ENCODE results near the gene PRKN. TPM values are rescaled to one million over a fixed set of nuclear protein-coding genes. Genes with fewer than 3 reads are reported as not detected.

The PRKN gene
- total RNA-seq, 3 donors from 2014 or later: 5.2 to 10.2 (median 8.1) TPM

GRCh38 chr6:162029873-162030576, 697.5 kb downstream of the PRKN start:
- Histone ChIP-seq H3K9me3 (no peaks in the 10 kb centered on the region), H3K4me3 (no peak overlapping the region), H3K4me1 (ENCODE audit: low read depth) (no peaks in the 10 kb centered on the region), H3K36me3 (ENCODE audit: low read depth) (no peaks in the 10 kb centered on the region)
- DNase-seq (no peak), ATAC-seq (no peak)
- intact Hi-C loops (cut with DNase I, micrococcal nuclease): no loop called here
- TF ChIP-seq, protein P1, sequence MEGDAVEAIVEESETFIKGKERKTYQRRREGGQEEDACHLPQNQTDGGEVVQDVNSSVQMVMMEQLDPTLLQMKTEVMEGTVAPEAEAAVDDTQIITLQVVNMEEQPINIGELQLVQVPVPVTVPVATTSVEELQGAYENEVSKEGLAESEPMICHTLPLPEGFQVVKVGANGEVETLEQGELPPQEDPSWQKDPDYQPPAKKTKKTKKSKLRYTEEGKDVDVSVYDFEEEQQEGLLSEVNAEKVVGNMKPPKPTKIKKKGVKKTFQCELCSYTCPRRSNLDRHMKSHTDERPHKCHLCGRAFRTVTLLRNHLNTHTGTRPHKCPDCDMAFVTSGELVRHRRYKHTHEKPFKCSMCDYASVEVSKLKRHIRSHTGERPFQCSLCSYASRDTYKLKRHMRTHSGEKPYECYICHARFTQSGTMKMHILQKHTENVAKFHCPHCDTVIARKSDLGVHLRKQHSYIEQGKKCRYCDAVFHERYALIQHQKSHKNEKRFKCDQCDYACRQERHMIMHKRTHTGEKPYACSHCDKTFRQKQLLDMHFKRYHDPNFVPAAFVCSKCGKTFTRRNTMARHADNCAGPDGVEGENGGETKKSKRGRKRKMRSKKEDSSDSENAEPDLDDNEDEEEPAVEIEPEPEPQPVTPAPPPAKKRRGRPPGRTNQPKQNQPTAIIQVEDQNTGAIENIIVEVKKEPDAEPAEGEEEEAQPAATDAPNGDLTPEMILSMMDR (IDR thresholded peaks at IDR 0.05): no peak

DNA sequence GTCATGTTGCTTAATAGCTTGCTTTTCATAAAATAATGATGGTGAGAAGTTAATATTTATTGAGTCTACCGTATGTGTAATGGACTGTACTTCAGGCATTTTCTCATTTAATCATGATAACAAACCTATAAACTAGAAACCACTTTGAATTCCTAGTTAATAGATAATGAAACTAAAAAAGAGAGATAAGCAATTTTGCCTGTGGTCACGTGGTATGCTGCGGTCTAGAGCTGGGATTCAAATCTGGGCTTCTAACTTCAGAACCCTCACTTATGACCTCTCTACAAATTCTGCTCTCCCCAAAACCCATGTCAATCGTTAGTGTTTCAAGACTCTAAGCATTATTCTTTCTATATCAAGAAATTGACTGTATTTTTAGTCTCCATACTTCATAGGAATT, 700.7 kb downstream of the PRKN start:
- Histone ChIP-seq H3K36me3 (ENCODE audit: low read depth) (no peaks in the 10 kb centered on the region), H3K9me3 (no peaks in the 10 kb centered on the region), H3K4me1 (ENCODE audit: low read depth) (no peaks in the 10 kb centered on the region), H3K4me3 (no peak overlapping the region)
- TF ChIP-seq, protein P1 (IDR thresholded peaks at IDR 0.05): no peak
- ATAC-seq (no peak), DNase-seq (no peak)
- intact Hi-C loops (cut with DNase I, micrococcal nuclease): no loop called here

DNA sequence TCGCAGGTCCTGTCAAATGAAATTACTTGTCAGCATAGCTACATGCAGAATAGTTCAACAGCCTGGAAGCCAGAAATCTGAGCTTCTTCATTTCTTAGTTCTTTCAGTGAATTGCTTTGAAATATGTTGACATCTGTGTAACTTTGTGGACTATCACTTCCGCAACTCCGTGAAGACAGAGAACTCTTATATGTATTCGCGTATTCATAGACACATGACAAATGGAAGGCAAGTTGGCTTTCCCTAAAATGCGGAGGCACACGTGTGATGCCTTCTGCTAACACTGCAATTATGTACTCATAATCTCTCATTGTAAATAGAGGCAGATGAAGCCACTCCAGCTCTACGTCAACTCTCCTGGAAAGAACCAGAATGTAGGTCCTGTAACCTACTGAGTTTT, 701.5 kb downstream of the PRKN start:
- no peaks in the 10 kb centered on the region for H3K4me1 ChIP-seq (ENCODE audit: low read depth)
- intact Hi-C loops (cut with DNase I, micrococcal nuclease): no loop called here
- ATAC-seq (no peak), DNase-seq (no peak)
- no peaks in the 10 kb centered on the region for H3K9me3 ChIP-seq
- no peak overlapping the region for H3K4me3 ChIP-seq
- TF ChIP-seq, protein P1 (IDR thresholded peaks at IDR 0.05): no peak
- no peaks in the 10 kb centered on the region for H3K36me3 ChIP-seq (ENCODE audit: low read depth)

DNA sequence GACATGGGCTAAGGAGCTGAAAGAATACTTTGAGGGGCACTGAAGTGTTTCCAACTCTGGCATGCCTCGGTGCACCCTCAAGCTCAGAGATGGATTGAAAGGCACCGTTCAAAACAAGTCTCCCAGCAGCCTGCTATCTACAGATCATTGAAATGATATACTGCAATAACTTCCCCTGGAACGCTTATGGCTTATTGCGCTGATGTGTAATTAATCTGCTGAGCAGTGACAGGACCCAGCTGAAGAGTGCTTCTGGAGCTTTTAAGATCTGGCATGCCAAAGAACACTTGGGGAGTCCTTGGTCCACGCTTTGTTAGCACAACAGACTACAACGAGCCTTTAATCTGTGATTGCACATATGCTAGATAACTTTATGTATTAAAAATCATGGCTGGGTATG, 708.2 kb downstream of the PRKN start:
- Histone ChIP-seq H3K4me3 (no peak overlapping the region), H3K9me3 (no peaks in the 10 kb centered on the region), H3K36me3 (ENCODE audit: low read depth) (no peaks in the 10 kb centered on the region), H3K4me1 (ENCODE audit: low read depth) (no peaks in the 10 kb centered on the region)
- no peak for DNase-seq
- intact Hi-C loops (cut with DNase I, micrococcal nuclease): no loop called here
- no peak for ATAC-seq
- TF ChIP-seq, protein P1 (IDR thresholded peaks at IDR 0.05): no peak

- Histone ChIP-seq H3K36me3 (ENCODE audit: low read depth) (no peaks in the 10 kb centered on the region), H3K4me1 (ENCODE audit: low read depth) (no peaks in the 10 kb centered on the region), H3K4me3 (no peak overlapping the region), H3K9me3 (no peaks in the 10 kb centered on the region)
- ATAC-seq: no peak
- TF ChIP-seq, protein P1 (IDR thresholded peaks at IDR 0.05): no peak
- no peak for DNase-seq
- intact Hi-C loops (cut with DNase I, micrococcal nuclease): no loop called here
Measured at GRCh38 chr6:162017536-162017935, 710.0 kb downstream of the PRKN start.
